Activated T-helper 1 cell treated with anti-CD3 and anti-CD28 coated beads, Interleukin-2, amount 50 U/mL, for 16 hours (primary cell): Measurements from ENCODE around the gene FXYD2.

Experiments used
- DNase-seq, 2 donors: peaks; one replicate each; pipeline ENCODE4 v3.0.0-alpha.2; 2020; ENCODE audit warnings: low read depth in 1 of 2, low spot score in 1 of 2

FXYD2 gene

DNA sequence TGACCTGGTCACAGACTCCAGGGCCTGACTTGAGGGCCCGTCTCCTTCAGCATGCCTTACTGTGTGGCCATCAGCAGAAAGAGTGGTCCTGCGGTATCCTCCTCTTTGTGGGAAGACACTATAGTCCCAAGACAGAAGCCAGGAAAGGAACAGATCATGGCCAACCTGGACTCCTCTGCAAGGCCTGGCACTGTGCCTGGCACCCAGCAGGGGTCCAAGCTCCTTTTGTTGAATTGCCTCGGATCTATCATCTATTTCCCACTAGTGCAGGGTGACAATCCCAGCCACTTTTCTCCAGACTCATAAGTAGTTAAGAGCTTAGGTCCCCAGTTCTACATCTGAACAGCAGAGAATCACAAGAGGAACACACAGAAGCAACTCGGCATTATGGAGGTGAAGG is 54.5 kb downstream of the FXYD2 start:
- no peak for DNase-seq
